GM23338 (cell line): Measurements from ENCODE around the gene RBM14. TPM values are rescaled to one million over a fixed set of nuclear protein-coding genes. Genes with fewer than 3 reads are reported as not detected.
A peak's percentile ranks its signal among the peaks of the same experiment; 100 is the strongest.

Experiments
- ATAC-seq: fragments of 200-7000 bp; cut with Tn5 transposase; 3 replicates; pipeline ENCODE4 v1.9.1; 2020
- DNase-seq: peaks from one replicate; pipeline ENCODE4 v3.0.0-alpha.2; 2015; ENCODE audit warnings: low spot score
- H2AFZ ChIP-seq: fragments of 200-600 bp; sonication (generic); 2 replicates; pipeline ENCODE4 v1.8.0; 2016; ENCODE audit warnings: antibody characterized with exemption, mild to moderate bottlenecking, moderate library complexity
- H3F3A ChIP-seq: fragments of 200-600 bp; sonication (generic); replicated peaks from 2 replicates; pipeline ENCODE4 v1.8.0; 2017; ENCODE audit warnings: antibody characterized with exemption, mixed run types, low read depth
- H3K27ac ChIP-seq: fragments of 200-600 bp; sonication (generic); 2 replicates; pipeline ENCODE4 v1.6.1; 2016; ENCODE audit warnings: low read depth
- H3K27me3 ChIP-seq: fragments of 200-600 bp; sonication (generic); 2 replicates; pipeline ENCODE4 v1.8.0; 2016; ENCODE audit warnings: mild to moderate bottlenecking, mixed run types, moderate library complexity; ENCODE audit not compliant: insufficient read depth
- H3K36me3 ChIP-seq: fragments of 200-600 bp; sonication (generic); 2 replicates; pipeline ENCODE4 v1.8.0; 2016; ENCODE audit warnings: mild to moderate bottlenecking; ENCODE audit not compliant: insufficient read depth
- H3K4me1 ChIP-seq: fragments of 200-600 bp; sonication (generic); 2 replicates; pipeline ENCODE4 v1.8.0; 2016; ENCODE audit warnings: mild to moderate bottlenecking, moderate library complexity; ENCODE audit not compliant: insufficient read depth
- H3K4me2 ChIP-seq: fragments of 200-600 bp; sonication (generic); 2 replicates; pipeline ENCODE4 v1.7.1; 2017; ENCODE audit warnings: mixed run types
- H3K4me3 ChIP-seq: fragments of 200-600 bp; sonication (generic); 2 replicates; pipeline ENCODE4 v1.6.1; 2016; ENCODE audit warnings: mixed run types
- H3K79me2 ChIP-seq: fragments of 200-600 bp; sonication (generic); replicated peaks from 2 replicates; pipeline ENCODE4 v1.8.0; 2017; ENCODE audit warnings: mild to moderate bottlenecking; ENCODE audit not compliant: insufficient read depth
- H3K9me2 ChIP-seq: fragments of 200-600 bp; sonication (generic); 2 replicates; pipeline ENCODE4 v1.8.0; 2017; ENCODE audit not compliant: insufficient read depth
- H4K20me1 ChIP-seq: fragments of 200-600 bp; sonication (generic); replicated peaks from 2 replicates; pipeline ENCODE4 v1.8.0; 2017; ENCODE audit warnings: mild to moderate bottlenecking; ENCODE audit not compliant: insufficient read depth
- H3K27ac Mint-ChIP-seq: 2 replicates; pipeline ENCODE4 v1.8.0; 2020; ENCODE audit warnings: inconsistent platforms, mild to moderate bottlenecking, moderate library complexity, mixed read lengths
- H3K27me3 Mint-ChIP-seq: 3 replicates; pipeline ENCODE4 v1.8.0; 2022; ENCODE audit warnings: low read depth, mild to moderate bottlenecking, moderate library complexity, mixed read lengths, inconsistent platforms; ENCODE audit not compliant: insufficient read depth, poor library complexity
- H3K36me3 Mint-ChIP-seq: 3 replicates; pipeline ENCODE4 v1.8.0; 2021; ENCODE audit warnings: low read depth, mild to moderate bottlenecking, inconsistent platforms, moderate library complexity, mixed read lengths
- H3K4me1 Mint-ChIP-seq: 3 replicates; pipeline ENCODE4 v1.8.0; 2020; ENCODE audit warnings: mild to moderate bottlenecking, inconsistent platforms, mixed read lengths
- H3K4me3 Mint-ChIP-seq: 3 replicates; pipeline ENCODE4 v1.8.0; 2021; ENCODE audit warnings: moderate library complexity, mild to moderate bottlenecking, inconsistent platforms, mixed read lengths
- H3K9me3 Mint-ChIP-seq: 3 replicates; pipeline ENCODE4 v1.8.0; 2020; ENCODE audit warnings: moderate library complexity, mild to moderate bottlenecking, inconsistent platforms, mixed read lengths
- CREB1 ChIP-seq: fragments of 250-450 bp; sonication (Bioruptor Pico); IDR thresholded peaks from 2 replicates; pipeline ENCODE4 v1.5.0; 2020; ENCODE audit warnings: low read depth, mild to moderate bottlenecking, moderate library complexity
- CTCF ChIP-seq, 2 experiments: fragments of 200-600 bp in 1 of 2; sonication (generic) in 1 of 2; conservative IDR thresholded peaks; 2 replicates each; pipeline versions ENCODE4 v1.5.1 to v1.6.1; 2016 to 2017; ENCODE audit warnings: antibody characterized with exemption in 2 of 2, low read depth in 2 of 2, mild to moderate bottlenecking in 2 of 2, moderate library complexity in 1 of 2
- ETS1 ChIP-seq: IDR thresholded peaks from 2 replicates; pipeline ENCODE4 v1.6.1; 2016; ENCODE audit warnings: antibody characterized with exemption
- EZH2 ChIP-seq: fragments of 200-600 bp; sonication (generic); IDR thresholded peaks from one replicate; pipeline ENCODE4 v1.8.0; 2017; ENCODE audit warnings: antibody characterized with exemption, mild to moderate bottlenecking, low read depth; ENCODE audit not compliant: unreplicated experiment
- EZH2phosphoT487 ChIP-seq: fragments of 200-600 bp; sonication (generic); IDR thresholded peaks from one replicate; pipeline ENCODE4 v1.8.1; 2018; ENCODE audit warnings: antibody characterized with exemption; ENCODE audit not compliant: unreplicated experiment
- JUNB ChIP-seq: IDR thresholded peaks from one replicate; pipeline ENCODE4 v1.6.1; 2016; ENCODE audit warnings: antibody characterized with exemption; ENCODE audit not compliant: unreplicated experiment
- NANOG ChIP-seq: IDR thresholded peaks from 2 replicates; pipeline ENCODE4 v1.6.1; 2016; ENCODE audit warnings: antibody characterized with exemption, borderline replicate concordance
- POLR2AphosphoS5 ChIP-seq: IDR thresholded peaks from 2 replicates; pipeline ENCODE4 v1.6.1; 2016; ENCODE audit warnings: antibody characterized with exemption, low read depth
- REST ChIP-seq: IDR thresholded peaks from one replicate; pipeline ENCODE4 v1.6.1; 2018; ENCODE audit warnings: antibody characterized with exemption; ENCODE audit not compliant: unreplicated experiment
- STAT1 ChIP-seq: IDR thresholded peaks from one replicate; pipeline ENCODE4 v1.6.1; 2016; ENCODE audit warnings: antibody characterized with exemption; ENCODE audit not compliant: unreplicated experiment
- ZNF114 ChIP-seq: fragments of 250-450 bp; sonication (Bioruptor Pico); IDR thresholded peaks from 2 replicates; pipeline ENCODE4 v1.5.0; 2020; ENCODE audit warnings: mild to moderate bottlenecking, moderate library complexity
- ZNF331 ChIP-seq: fragments of 250-450 bp; sonication (Bioruptor Pico); IDR thresholded peaks from 2 replicates; pipeline ENCODE4 v1.5.0; 2020; ENCODE audit warnings: low read depth, mild to moderate bottlenecking, moderate library complexity
- ZNF462 ChIP-seq: fragments of 250-450 bp; sonication (Bioruptor Pico); IDR thresholded peaks from 2 replicates; pipeline ENCODE4 v1.5.0; 2020; ENCODE audit warnings: mild to moderate bottlenecking, moderate library complexity
- polyA plus RNA-seq: library from polyadenylated mRNA; unstranded; fragments of >200 nt; fragmentation: Nextera tagmentation; extraction: Ambion mirVana; gene quantifications from 2 replicates; pipeline ENCODE4 v1.2.1, GENCODE V29; 2016
- total RNA-seq: library from RNA; depleted of rRNA; stranded (reverse); fragments of >200 nt; shearing (Covaris generic); gene quantifications from 2 replicates; pipeline ENCODE4 v1.2.3, GENCODE V29; 2014

RBM14 gene
- total and polyA plus RNA-seq, 2 experiments from 2014 or later = 45.4 to 83.5 TPM

- H3K36me3 ChIP-seq = no peaks in the 10 kb centered on the region
- no peaks in the 10 kb centered on the region for H3K9me2 ChIP-seq
- peak overlapping the region; percentile 81 for H3K4me2 ChIP-seq
- Mint-ChIP-seq H3K36me3 (peaks cover 22% of the 10 kb centered on the region), H3K9me3 (no peaks in the 10 kb centered on the region), H3K4me1 (peaks cover 24% of the 10 kb centered on the region), H3K4me3 (peak overlapping the region; percentile 38), H3K27me3 (peaks cover 13% of the 10 kb centered on the region), H3K27ac (no peak overlapping the region)
- H2AFZ ChIP-seq = no peak overlapping the region
- H3K4me1 ChIP-seq = peaks cover 24% of the 10 kb centered on the region
- H3K79me2 ChIP-seq = peaks cover 70% of the 10 kb centered on the region
- no peak overlapping the region for H3K27ac ChIP-seq
- peaks cover 12% of the 10 kb centered on the region; the same call in 1 of the 2 replicates for H3F3A ChIP-seq
- H3K27me3 ChIP-seq = no peaks in the 10 kb centered on the region
- no peak for DNase-seq
- no peak for TF ChIP-seq REST
- TF ChIP-seq CTCF (conservative IDR thresholded peaks at IDR 0.05; ENCODE audit: low read depth in 2 of 2) = no peak
- no peak for TF ChIP-seq ZNF331
- TF ChIP-seq JUNB = no peak
- no peak for TF ChIP-seq POLR2AphosphoS5
- TF ChIP-seq CREB1 (CRISPR knock-in tag) = no peak
- no peak for TF ChIP-seq NANOG
- TF ChIP-seq ZNF114 (CRISPR knock-in tag) = no peak
- no peak for TF ChIP-seq ETS1
- TF ChIP-seq EZH2 = no peak
- TF ChIP-seq ZNF462 (CRISPR knock-in tag) = no peak
- TF ChIP-seq EZH2phosphoT487 = no peak
- TF ChIP-seq STAT1 = no peak
- no peak for ATAC-seq
- peaks cover 21% of the 10 kb centered on the region for H4K20me1 ChIP-seq
- peak overlapping the region; percentile 65; the same call in 1 of the 2 replicates for H3K4me3 ChIP-seq
Observed at GRCh38 chr11:66674964-66675602, 58.7 kb downstream of the RBM14 start.
